ENCODE results near the gene GZMM.

DNA sequence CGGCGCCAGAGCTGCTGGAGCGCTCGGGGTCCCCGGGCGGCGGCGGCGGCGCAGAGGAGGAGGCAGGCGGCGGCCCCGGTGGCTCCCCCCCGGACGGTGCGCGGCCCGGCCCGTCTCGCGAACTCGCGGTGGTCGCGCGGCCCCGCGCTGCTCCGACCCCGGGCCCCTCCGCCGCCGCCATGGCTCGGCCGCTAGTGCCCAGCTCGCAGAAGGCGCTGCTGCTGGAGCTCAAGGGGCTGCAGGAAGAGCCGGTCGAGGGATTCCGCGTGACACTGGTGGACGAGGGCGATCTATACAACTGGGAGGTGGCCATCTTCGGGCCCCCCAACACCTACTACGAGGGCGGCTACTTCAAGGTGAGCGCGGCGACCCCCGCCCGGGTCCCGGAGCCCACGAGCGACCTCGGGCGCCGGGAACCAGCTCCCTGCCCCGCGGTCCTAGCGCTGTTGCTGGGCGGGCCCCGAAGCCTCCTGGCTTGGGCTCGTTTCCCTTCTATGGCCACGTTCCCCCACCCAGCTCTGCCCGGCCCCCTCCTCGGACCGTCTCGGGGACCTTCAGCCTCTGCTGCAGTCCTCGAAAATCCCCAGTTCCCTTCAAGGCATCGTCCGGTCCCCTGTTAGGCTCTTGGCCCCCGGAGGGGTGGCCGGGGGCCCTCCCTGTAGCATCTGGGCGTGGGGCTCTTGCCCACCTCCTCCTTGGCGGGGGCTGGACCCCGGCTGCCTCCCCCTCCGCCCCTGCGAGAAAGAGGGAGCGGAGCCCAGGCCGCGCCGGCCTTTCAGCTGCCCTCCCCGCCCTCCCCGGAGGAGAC is 11.9 kb upstream of the GZMM start, which contains the start of gene CDC34:
- no peak for TF ChIP-seq FOXK2 (IDR thresholded peaks at IDR 0.05)
- TF ChIP-seq TCF7L2 (IDR thresholded peaks at IDR 0.05; ENCODE audit: low read depth, low read length) = no peak
- TF ChIP-seq, protein P1, sequence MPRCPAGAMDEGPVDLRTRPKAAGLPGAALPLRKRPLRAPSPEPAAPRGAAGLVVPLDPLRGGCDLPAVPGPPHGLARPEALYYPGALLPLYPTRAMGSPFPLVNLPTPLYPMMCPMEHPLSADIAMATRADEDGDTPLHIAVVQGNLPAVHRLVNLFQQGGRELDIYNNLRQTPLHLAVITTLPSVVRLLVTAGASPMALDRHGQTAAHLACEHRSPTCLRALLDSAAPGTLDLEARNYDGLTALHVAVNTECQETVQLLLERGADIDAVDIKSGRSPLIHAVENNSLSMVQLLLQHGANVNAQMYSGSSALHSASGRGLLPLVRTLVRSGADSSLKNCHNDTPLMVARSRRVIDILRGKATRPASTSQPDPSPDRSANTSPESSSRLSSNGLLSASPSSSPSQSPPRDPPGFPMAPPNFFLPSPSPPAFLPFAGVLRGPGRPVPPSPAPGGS (CRISPR knock-in tag; IDR thresholded peaks at IDR 0.05) = no peak

All from HepG2 (cell line).